Measurements from ENCODE around the gene WNT3. TPM values are rescaled to one million over a fixed set of nuclear protein-coding genes. Genes with fewer than 3 reads are reported as not detected.

Gene WNT3
- total and polyA plus RNA-seq, 4 donors = 0.15 to 1.0 (median 0.67) TPM

DNA sequence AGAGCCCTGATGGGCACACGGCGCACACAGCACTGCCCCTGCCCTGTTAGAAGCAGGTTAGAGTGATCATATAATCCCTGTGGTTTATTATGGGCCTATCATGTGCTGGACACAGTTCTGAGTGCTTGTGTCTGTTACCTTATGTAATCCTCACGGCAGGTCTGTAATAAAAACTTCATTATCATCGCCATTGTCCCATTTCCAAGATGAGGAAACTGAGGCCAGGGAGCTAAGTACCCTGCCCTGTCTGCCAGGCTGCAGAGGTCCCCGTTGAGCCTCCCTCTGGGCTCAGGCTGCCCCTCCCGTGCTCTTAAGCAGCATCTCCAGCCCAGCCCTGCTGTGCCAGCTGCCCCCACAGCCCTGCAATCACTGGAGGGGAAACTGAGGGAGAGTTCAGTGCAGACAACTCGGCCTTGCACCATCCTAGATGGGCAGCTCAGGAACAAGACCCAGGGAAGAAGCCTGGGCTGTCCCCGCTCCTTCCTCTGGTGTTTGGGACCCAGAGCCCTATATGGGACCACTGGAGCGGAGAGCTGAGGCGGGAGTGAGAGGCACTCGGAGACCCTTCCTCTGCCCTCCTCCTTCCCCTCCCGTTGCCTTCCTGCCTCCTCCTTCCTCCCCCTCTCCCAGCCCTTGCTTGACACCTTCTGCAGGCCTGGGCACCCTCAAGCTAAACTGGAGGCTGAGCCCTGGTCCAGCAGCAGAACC lies 42.0 kb downstream of the WNT3 start:
- no peaks in the 10 kb centered on the region for H3K27me3 ChIP-seq (ENCODE audit: control insufficient read depth in 1 of 2, insufficient read depth in 2 of 2, low read length in 1 of 2)
- no peaks in the 10 kb centered on the region for H3K36me3 ChIP-seq (ENCODE audit: control insufficient read depth in 1 of 2, insufficient read depth in 2 of 2, low read length in 1 of 2)
- DNase-seq (peak in 1 of 2 donors; percentile 63), ATAC-seq (ENCODE audit: low FRiP score) (no peak)
- H3K4me1 ChIP-seq (ENCODE audit: control insufficient read depth in 1 of 2, insufficient read depth in 2 of 2, low read length in 2 of 2) = no peaks in the 10 kb centered on the region
- 79 to 82% methylated on average over 12 of the region's 12 CpGs for WGBS, 2 donors
- no peaks in the 10 kb centered on the region for H3K9me3 ChIP-seq (ENCODE audit: control insufficient read depth, low read length)
- H3K27ac ChIP-seq (ENCODE audit: low read depth in 1 of 2, low read length in 2 of 2) = no peak overlapping the region
- intact Hi-C loops (cut with DNase I) = no loop called here
- H3K4me3 ChIP-seq (ENCODE audit: low read length in 2 of 2) = no peak overlapping the region

DNA sequence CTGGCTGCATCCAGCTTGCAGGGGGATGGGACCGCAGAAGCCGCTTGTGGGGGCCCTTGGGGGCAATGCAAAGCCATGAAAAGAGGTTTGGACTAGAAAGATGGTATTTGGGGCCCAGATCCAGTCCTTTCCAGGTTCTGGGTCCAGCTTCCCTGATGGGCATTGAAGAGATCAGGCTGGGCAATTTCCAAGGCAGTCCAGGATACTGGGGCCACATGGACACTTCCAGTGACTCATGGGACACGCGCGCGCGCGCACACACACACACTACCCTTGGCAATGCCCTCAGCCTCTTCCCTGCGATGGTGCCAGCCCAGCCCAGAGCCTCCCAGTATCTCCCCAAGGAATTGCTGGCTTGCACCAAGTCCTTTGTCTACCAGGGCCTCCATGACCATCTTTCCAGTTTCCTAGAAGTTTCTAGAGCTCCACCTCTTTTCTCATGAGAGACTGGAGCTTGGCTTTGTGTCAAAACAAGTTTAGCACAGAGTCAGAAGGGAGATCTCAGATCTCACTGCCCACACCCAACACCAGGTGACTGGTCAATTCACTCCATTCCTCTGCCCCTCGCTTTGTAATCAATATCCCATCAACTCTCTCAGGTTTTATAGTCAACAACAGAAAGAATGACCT lies 44.3 kb downstream of the WNT3 start:
- H3K36me3 ChIP-seq (ENCODE audit: control insufficient read depth in 1 of 2, insufficient read depth in 2 of 2, low read length in 1 of 2) = no peaks in the 10 kb centered on the region
- H3K27me3 ChIP-seq (ENCODE audit: control insufficient read depth in 1 of 2, insufficient read depth in 2 of 2, low read length in 1 of 2) = no peaks in the 10 kb centered on the region
- ATAC-seq (ENCODE audit: low FRiP score) (no peak), DNase-seq (peak in 1 of 2 donors; percentile 69)
- intact Hi-C loops (cut with DNase I) = no loop called here
- H3K9me3 ChIP-seq (ENCODE audit: control insufficient read depth, low read length) = no peaks in the 10 kb centered on the region
- no peak overlapping the region for H3K27ac ChIP-seq (ENCODE audit: low read depth in 1 of 2, low read length in 2 of 2)
- H3K4me3 ChIP-seq (ENCODE audit: low read length in 2 of 2) = no peak overlapping the region
- no peaks in the 10 kb centered on the region for H3K4me1 ChIP-seq (ENCODE audit: control insufficient read depth in 1 of 2, insufficient read depth in 2 of 2, low read length in 2 of 2)
- 90 to 93% methylated on average over 10 of the region's 10 CpGs for WGBS, 2 donors

DNA sequence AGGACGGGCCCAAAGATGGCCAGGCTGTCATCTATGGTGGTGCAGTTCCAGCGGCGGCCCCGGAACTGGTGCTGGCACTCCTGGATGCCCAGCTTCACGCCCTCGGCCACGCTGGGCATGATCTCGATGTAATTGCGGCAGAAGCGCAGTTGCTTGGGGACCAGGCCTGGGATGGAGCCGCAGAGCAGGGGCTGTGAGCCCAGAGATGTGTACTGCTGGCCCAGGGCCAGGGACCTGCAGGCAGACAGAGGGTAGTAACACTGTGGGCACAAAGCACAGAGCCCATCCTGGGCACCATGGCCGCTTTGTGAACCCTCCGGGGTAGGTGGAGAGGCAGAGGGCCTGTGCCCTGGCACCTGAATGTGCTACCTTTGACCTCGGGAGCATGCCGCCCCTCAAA lies 44.8 kb downstream of the WNT3 start:
- Histone ChIP-seq H3K36me3 (ENCODE audit: control insufficient read depth in 1 of 2, insufficient read depth in 2 of 2, low read length in 1 of 2) (no peaks in the 10 kb centered on the region), H3K9me3 (ENCODE audit: control insufficient read depth, low read length) (no peaks in the 10 kb centered on the region), H3K27me3 (ENCODE audit: control insufficient read depth in 1 of 2, insufficient read depth in 2 of 2, low read length in 1 of 2) (no peaks in the 10 kb centered on the region), H3K27ac (ENCODE audit: low read depth in 1 of 2, low read length in 2 of 2) (no peak overlapping the region), H3K4me1 (ENCODE audit: control insufficient read depth in 1 of 2, insufficient read depth in 2 of 2, low read length in 2 of 2) (no peaks in the 10 kb centered on the region), H3K4me3 (ENCODE audit: low read length in 2 of 2) (no peak overlapping the region)
- WGBS, 2 donors = 89 to 90% methylated on average over 15 of the region's 15 CpGs
- peak in 1 of 2 donors; percentile 67 for DNase-seq
- intact Hi-C loops (cut with DNase I) = no loop called here
- no peak for ATAC-seq (ENCODE audit: low FRiP score)

DNA sequence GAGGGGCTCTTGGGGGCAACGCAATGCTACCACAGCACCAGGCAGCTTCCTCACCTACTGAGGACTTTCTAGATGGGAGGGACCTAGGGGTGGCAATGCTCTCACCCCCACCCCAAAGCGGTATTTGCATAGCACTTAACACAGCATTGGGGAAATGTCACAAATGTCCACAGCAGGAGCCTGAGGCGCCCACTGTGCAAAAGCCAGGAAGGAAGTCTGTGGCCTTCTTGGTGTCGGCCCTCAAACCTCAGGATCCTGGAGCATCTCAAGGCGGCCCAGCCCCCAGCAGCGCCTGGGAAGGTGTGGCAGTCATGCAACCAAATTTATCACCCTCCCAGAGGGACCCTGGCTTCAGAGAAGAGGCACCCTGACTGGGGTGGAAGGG lies 45.3 kb downstream of the WNT3 start:
- Histone ChIP-seq H3K27ac (ENCODE audit: low read depth in 1 of 2, low read length in 2 of 2) (no peak overlapping the region), H3K27me3 (ENCODE audit: control insufficient read depth in 1 of 2, insufficient read depth in 2 of 2, low read length in 1 of 2) (no peaks in the 10 kb centered on the region), H3K9me3 (ENCODE audit: control insufficient read depth, low read length) (no peaks in the 10 kb centered on the region), H3K4me3 (ENCODE audit: low read length in 2 of 2) (no peak overlapping the region), H3K4me1 (ENCODE audit: control insufficient read depth in 1 of 2, insufficient read depth in 2 of 2, low read length in 2 of 2) (no peaks in the 10 kb centered on the region), H3K36me3 (ENCODE audit: control insufficient read depth in 1 of 2, insufficient read depth in 2 of 2, low read length in 1 of 2) (no peaks in the 10 kb centered on the region)
- 89 to 91% methylated on average over 6 of the region's 6 CpGs for WGBS, 2 donors
- no peak for DNase-seq
- intact Hi-C loops (cut with DNase I) = no loop called here
- ATAC-seq (ENCODE audit: low FRiP score) = no peak

DNA sequence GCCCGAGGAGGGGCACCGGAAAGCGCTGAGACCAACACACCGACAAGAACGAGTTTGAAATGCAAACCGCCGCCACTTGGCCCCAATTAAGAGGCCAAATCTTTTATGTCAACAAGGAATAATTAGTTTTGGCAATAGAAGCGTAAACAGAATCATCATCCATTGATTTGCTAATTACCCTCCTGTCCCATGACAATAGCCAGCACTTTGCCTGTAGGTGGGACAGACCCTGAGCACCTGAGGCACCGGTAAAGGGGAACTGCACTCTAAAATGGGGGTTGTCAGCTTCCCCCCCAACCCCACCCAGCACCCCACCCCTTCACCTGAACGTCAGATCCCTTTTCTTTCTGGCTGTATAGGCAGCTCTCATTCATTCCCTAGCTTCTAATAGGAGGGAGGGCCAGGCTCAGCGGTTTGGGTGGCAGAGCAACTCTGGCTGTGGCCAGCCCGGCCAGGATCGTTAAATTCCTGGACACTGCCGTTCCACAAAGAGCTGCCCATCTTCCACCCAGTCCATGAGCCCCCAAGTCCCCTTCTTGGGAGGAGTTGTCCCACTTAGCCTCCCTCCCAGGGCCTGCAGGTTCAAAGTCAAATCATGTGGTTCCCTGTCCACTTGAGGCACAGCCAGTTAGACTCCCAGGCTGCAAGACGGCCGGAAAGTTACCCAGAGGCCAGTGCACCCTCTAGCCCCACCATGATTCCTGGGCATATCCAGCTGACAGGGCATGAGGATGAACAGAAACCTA lies 45.8 kb downstream of the WNT3 start:
- intact Hi-C loops (cut with DNase I) = no loop called here
- Histone ChIP-seq H3K4me3 (ENCODE audit: low read length in 2 of 2) (peak overlapping the region in 1 of 2 donors; percentile 49), H3K27me3 (ENCODE audit: control insufficient read depth in 1 of 2, insufficient read depth in 2 of 2, low read length in 1 of 2) (no peaks in the 10 kb centered on the region), H3K9me3 (ENCODE audit: control insufficient read depth, low read length) (no peaks in the 10 kb centered on the region), H3K36me3 (ENCODE audit: control insufficient read depth in 1 of 2, insufficient read depth in 2 of 2, low read length in 1 of 2) (no peaks in the 10 kb centered on the region), H3K4me1 (ENCODE audit: control insufficient read depth in 1 of 2, insufficient read depth in 2 of 2, low read length in 2 of 2) (no peaks in the 10 kb centered on the region), H3K27ac (ENCODE audit: low read depth in 1 of 2, low read length in 2 of 2) (no peak overlapping the region)
- no peak for ATAC-seq (ENCODE audit: low FRiP score)
- WGBS, 2 donors = 30 to 32% methylated on average over 16 of the region's 16 CpGs
- no peak for DNase-seq

DNA sequence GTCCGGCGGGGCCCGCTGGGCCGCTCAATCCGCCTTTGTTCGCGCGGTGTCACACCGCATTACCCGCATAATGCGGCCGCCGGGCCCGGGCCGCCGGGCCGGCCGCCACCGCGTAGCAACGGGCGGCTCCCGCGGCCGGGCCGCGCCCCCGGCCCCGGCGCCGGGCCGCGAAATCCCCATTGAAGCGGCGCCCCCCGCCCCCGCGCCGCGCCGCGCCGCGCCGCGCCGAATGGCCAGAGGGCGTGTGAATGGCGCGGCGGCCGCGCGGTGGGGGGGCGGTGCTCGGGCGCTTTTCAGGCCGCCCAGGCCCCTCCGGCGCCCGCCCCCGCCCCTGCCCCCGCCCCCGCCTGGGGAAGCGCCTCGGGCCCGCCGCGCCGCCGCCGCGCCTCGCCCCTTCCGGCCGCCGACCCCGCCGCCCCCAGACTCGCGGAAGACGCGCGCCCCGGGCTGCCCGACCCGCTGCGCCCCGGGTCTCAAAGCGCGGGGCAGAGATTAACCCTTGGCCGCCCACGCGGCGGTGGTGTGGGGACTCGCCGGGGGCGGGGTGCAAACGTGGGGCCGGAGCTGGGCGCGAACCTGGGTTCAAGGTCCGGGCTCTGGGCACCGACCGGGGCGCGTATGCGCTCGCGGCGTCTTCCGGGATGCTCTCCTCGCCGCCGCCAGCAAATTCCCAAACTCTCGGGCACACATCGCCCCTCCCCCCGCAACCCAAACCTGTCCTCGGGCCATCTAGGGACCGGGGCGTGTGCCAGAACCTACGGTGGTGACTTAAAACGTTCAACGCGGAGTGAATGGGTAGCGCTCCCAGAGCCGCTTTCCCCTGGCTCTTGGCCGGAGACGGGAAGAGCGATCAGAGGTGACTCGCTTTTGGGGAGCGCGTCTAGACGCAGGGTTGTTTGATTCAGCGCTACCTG lies 46.7 kb downstream of the WNT3 start:
- Histone ChIP-seq H3K4me1 (ENCODE audit: control insufficient read depth in 1 of 2, insufficient read depth in 2 of 2, low read length in 2 of 2) (no peaks in the 10 kb centered on the region), H3K36me3 (ENCODE audit: control insufficient read depth in 1 of 2, insufficient read depth in 2 of 2, low read length in 1 of 2) (no peaks in the 10 kb centered on the region), H3K27ac (ENCODE audit: low read depth in 1 of 2, low read length in 2 of 2) (no peak overlapping the region), H3K4me3 (ENCODE audit: low read length in 2 of 2) (peak overlapping the region; percentile 49 to 68), H3K9me3 (ENCODE audit: control insufficient read depth, low read length) (no peaks in the 10 kb centered on the region), H3K27me3 (ENCODE audit: control insufficient read depth in 1 of 2, insufficient read depth in 2 of 2, low read length in 1 of 2) (no peaks in the 10 kb centered on the region)
- DNase-seq = peak in 1 of 2 donors; percentile 82
- 2 to 5% methylated on average over 56 to 135 of the region's 135 CpGs for WGBS, 2 donors
- intact Hi-C loops (cut with DNase I) = no loop called here
- no peak for ATAC-seq (ENCODE audit: low FRiP score)

DNA sequence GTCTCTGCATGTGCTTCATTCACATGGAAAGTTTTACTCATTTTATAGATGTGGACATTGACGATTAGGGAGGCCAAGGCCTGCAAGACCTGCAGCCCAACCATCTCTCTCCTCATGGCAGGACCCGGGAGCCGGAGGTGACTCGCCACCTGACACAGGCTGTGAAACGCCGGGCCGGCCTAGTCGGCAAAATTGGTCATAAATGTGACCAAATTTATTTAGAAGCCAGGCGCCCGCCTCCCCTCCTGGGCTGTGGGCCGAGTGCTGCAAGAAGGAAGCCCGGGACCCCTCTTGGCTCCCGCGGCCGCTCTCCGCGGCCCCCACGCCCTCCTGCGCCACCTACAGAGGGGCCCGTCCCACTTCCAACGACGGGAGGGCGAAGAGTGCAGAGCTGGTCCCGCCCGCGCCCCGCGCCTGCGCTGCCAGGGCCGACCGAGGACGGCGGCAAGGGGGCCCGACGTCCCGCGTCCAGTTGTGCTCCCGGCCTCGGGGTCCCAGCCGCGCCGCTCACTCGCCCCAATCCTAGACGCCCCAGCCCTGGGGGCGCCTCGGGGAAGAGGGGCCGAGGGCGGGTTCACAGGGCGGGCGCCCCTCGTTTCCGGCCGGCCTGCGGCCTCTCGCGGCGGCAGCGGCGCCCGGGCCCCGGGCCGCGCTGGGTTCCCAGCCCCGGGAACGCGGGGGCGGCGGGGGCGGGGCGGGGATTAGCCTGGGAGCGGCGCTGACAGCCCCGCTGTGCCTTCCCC lies 47.5 kb downstream of the WNT3 start:
- H3K4me3 ChIP-seq (ENCODE audit: low read length in 2 of 2) = peak overlapping the region; percentile 49 to 68
- 4 to 10% methylated on average over 36 to 73 of the region's 73 CpGs for WGBS, 2 donors
- ATAC-seq (ENCODE audit: low FRiP score) (peak; percentile 44), DNase-seq (peak in 1 of 2 donors; percentile 80)
- no peak overlapping the region for H3K27ac ChIP-seq (ENCODE audit: low read depth in 1 of 2, low read length in 2 of 2)
- no peaks in the 10 kb centered on the region for H3K4me1 ChIP-seq (ENCODE audit: control insufficient read depth in 1 of 2, insufficient read depth in 2 of 2, low read length in 2 of 2)
- H3K9me3 ChIP-seq (ENCODE audit: control insufficient read depth, low read length) = no peaks in the 10 kb centered on the region
- H3K27me3 ChIP-seq (ENCODE audit: control insufficient read depth in 1 of 2, insufficient read depth in 2 of 2, low read length in 1 of 2) = no peaks in the 10 kb centered on the region
- intact Hi-C loops (cut with DNase I) = no loop called here
- no peaks in the 10 kb centered on the region for H3K36me3 ChIP-seq (ENCODE audit: control insufficient read depth in 1 of 2, insufficient read depth in 2 of 2, low read length in 1 of 2)

DNA sequence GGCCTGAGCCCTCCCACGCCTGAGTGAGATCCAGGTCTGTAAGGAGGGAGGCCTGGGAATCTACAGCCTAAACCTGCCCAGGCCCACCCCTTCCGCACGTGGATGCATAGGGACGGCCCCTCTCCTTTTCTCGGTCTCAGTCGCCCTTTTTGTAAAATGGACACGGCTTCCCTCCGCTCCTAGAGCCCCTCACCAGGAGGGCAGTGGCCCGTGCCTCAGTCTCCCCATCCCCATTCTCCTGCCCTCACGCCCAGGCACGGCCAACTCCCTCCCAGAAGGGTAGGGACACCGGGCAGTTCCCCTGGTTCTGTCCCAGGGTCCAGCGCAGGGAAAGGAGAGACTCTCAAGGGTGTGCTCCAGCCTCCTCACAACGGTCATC lies 48.1 kb downstream of the WNT3 start:
- intact Hi-C loops (cut with DNase I) = no loop called here
- H3K4me3 ChIP-seq (ENCODE audit: low read length in 2 of 2) = no peak overlapping the region
- no peaks in the 10 kb centered on the region for H3K36me3 ChIP-seq (ENCODE audit: control insufficient read depth in 1 of 2, insufficient read depth in 2 of 2, low read length in 1 of 2)
- H3K27me3 ChIP-seq (ENCODE audit: control insufficient read depth in 1 of 2, insufficient read depth in 2 of 2, low read length in 1 of 2) = no peaks in the 10 kb centered on the region
- WGBS, 2 donors = 69 to 72% methylated on average over 14 of the region's 14 CpGs
- peak in 1 of 2 donors; percentile 66 for DNase-seq
- H3K4me1 ChIP-seq (ENCODE audit: control insufficient read depth in 1 of 2, insufficient read depth in 2 of 2, low read length in 2 of 2) = no peaks in the 10 kb centered on the region
- H3K9me3 ChIP-seq (ENCODE audit: control insufficient read depth, low read length) = no peaks in the 10 kb centered on the region
- no peak for ATAC-seq (ENCODE audit: low FRiP score)
- H3K27ac ChIP-seq (ENCODE audit: low read depth in 1 of 2, low read length in 2 of 2) = no peak overlapping the region

Measured in aorta (tissue), 5 donors.